GM21526 (cell line): ENCODE measurements around the gene KNOP1.
A peak's percentile ranks its signal among the peaks of the same experiment; 100 is the strongest.

ENCODE experiments used
- ATAC-seq: cut with Tn5 transposase; IDR thresholded peaks from one replicate; pipeline ENCODE4 v1.9.1; 2021; ENCODE audit warnings: moderate library complexity; ENCODE audit not compliant: unreplicated experiment, low FRiP score

Gene KNOP1, protein sequence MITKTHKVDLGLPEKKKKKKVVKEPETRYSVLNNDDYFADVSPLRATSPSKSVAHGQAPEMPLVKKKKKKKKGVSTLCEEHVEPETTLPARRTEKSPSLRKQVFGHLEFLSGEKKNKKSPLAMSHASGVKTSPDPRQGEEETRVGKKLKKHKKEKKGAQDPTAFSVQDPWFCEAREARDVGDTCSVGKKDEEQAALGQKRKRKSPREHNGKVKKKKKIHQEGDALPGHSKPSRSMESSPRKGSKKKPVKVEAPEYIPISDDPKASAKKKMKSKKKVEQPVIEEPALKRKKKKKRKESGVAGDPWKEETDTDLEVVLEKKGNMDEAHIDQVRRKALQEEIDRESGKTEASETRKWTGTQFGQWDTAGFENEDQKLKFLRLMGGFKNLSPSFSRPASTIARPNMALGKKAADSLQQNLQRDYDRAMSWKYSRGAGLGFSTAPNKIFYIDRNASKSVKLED

DNA sequence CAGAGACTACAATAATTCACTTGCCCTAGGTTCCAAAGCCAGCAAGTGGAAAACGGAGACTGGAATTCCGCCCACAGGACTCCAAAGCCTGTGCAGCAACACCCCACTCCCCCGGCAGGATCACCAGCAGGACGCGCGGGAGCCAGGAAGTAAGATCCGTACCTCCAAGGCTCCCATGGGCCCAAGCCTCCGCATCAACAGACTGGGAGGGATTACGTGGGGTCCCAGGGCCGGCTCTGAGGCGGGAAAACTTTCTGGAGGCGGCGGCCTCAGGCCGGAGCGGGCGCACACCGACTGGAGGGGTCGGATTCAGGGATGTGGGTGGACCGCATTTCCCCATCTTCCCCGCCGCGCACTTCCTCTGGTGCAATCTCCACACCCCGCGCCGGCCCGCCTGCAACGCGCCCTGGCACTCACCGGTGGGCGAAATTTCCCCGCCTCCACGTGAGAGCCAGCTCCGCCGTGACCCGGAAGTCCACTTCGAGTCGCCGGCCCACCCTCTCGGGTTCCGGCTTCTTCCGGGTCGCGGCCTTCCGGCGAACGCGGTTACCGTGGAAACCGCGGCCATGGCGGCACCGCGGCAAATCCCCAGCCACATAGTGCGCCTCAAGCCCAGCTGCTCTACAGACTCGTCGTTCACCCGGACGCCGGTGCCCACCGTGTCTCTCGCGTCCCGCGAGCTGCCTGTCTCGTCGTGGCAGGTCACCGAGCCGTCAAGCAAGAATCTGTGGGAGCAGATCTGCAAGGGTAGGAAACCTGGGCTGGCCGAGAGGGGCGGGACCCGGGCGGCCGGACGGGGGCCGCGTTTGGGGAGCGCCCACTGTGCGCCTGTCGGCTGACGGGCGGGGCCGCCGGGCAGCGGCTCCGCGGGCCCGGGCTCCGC is at the start of gene KNOP1, which contains the start of gene IQCK:
TSS of gene KNOP1 (minus strand) at position 487 of the 883 bp plus-strand sequence. CDS start 3,192 bp downstream, outside the sequence.
TSS of gene IQCK (plus strand) at position 531 of the 883 bp plus-strand sequence. CDS start at position 567, 36 bp downstream.
- ATAC-seq = peak; percentile 90

DNA sequence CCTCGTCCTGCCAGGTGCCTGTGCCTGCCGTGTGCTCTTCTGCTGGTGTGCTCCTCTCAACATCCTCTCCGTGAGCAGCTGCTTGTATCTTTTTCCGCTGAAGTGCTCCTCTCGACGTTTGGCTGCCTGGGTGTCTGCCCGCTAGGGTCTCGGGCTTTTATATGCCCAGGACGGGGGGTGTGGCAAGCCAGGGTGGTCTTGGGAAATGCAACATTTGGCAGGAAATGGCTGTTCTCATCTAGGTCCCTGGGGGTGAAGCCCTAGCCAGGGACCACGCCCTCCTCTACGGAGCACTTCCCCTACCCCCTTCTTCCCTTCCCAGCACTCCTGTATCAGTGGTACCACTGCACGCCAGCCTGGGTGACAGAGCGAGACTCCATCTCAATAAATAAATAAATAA is 49.5 kb upstream of the KNOP1 start:
- ATAC-seq = no peak

DNA sequence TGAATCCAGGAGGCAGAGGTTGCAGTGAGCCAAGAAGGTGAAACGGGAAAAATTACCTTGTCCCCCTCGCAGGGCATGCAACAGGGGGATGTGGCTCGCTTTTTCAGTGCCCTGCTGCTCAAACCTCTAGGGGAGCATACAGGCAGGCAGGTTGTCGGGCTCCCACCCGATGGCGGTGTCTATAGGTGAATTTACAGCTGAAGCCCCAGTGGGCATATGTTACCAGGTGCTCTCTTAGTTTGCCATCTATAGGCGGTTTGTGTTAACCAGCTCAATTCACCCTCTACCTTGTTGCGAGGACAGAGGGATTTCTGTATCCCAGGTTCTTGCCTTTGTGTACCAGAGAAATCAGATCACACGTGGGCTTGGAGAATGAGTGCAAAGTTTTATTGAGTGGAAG is 49.0 kb upstream of the KNOP1 start:
- no peak for ATAC-seq

DNA sequence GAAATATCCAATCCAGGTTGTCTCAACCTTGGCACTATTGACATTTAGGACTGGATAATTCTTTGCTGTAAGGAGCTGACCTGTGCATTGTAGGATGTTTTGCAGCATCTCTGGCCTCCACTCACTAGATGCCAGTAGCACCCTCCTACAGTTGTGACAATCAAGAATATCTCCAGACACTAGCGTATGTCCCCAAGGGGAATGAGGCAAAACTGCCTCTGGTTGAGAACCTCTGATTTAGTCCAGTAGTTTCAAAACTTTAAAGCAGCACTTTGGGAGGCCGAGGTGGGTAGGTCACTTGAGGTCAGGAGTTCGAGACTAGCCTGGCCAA is 48.5 kb upstream of the KNOP1 start:
- ATAC-seq = no peak

DNA sequence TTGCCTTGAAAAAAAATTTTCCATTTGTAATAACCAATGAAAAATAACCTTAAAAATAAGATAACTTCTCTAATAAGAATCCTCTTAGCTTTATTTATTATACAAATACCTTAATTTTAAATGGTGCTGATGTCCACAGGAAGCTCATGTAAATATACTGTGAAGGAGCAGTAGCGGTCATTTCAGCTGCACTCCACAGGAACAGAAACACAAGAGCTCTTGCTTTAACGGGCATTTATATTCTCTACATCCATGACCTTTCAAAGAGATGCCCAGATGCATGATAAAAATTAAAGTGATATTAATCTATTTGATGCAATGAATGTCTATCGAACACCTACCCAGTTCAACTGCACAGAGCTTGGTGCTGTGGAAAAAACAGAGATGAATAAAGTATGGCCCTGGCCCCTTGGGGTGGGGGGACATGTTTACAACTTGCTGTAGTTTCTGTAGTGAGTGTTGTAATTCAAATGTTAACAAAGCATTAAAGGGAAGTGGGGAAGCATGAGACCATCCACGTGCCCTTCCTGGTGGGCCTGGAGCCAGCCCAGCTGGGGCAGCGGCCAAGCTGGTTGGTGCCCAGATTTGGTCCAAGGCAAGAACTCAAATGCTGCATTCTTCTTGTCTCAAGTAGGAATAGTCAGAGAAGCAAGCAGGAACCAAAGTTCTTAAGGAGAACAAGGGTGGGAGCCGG is 48.0 kb upstream of the KNOP1 start:
- no peak for ATAC-seq

DNA sequence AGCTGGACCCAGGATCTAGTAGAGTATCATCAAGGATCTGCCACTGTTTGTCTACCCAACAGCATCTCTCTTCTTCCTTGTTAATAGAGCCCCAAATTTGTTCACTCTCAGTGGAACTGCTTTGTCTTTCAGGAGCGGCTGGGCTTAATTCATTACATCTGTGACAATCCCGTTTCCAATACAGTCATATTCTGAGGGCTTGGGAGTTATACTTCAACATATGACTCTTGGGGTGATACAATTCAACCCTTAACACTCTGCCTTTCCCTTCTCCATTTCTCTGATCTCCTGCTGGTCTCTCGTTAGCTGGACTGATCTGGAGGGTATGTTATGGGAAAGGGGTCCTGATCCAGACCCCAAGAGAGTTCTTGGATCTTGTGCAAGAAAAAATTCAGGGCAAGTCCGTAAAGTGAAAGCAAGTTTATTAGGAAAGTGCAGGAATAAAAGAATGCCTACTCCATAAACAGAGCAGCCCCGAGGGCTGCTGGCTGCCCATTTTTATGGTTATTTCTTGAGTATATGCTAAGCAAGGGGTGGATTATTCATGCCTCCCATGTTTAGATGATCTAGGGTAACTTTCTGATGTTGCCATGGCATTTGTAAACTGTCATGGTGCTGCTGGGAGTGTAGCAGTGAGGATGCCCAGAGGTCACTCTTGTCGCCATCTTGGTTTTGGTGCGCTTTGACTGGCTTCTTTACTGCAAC is 42.5 kb upstream of the KNOP1 start:
- ATAC-seq = no peak

DNA sequence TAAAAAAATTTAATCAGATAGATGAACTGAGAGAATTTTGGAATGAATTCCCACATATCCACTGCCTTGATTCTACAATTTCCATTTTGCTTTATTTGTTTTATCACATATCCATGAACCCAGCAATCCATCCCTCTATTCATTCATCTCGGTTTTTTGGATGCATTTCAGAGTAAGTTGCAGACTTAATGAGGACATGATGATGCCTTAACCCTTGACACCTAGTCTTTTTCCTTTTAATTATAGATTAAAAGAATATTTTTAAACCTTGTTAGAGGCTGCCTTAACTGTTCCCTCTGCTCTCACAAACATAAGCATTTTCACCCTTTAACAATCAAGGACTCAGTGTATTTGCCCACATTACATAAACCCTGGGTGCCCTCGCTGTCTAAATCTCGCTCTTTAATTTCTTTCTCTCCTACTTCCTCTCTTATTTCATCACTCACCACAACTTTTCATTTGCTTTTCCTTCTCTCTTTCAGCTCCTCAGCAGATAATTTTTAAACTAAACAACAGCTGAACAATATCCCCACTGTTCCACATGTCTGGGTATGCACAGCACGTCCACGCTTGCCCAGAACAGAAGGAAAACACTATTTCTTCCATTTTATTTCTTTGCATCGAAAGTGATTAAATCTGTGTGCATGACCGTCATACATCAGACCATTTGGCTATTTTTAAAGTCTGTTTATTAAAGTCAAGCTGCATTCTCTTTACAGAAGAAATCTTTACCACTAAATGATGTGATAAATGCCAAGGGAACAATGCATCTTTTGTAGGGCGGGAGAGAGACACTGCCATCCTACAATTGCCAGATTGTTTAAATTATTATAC is 40.0 kb upstream of the KNOP1 start:
- no peak for ATAC-seq

DNA sequence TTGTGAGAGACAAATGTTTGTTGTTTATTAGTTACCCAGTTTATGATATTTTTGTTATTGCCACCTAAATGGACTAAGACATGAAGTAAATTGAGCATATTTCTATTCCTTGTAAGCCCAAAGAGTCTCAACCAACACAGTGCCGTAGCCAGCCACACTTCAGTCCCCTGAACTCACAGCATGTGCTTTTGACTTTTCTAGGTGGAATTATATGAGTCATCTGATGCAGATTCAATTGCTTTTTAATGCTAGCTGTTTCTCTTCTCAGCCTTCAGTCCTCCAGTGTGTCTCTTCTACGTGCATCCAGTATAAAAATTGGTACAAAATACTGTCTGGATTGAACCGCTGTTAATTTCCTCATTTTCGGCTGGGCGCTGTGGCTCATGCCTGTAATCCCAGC is 39.0 kb upstream of the KNOP1 start:
- no peak for ATAC-seq

DNA sequence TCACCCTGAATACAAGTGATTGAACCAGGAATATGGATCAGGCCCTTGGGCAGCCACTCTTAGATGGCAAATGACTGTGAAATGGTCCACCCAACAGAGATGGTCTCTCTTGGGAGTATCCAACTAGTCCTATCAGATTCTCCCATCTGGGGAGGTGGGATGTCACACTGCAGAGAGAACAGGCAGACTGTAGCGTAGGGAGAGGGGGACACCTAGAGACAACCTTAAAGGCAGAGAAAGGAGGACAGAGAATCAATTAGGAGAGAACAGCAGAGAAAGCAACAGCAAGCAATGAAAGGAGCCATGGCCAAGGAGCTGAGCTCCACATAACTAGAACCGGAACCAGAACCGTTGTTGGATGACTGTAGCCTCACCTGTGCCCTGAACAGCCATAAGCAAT is 37.2 kb upstream of the KNOP1 start:
- ATAC-seq = no peak

DNA sequence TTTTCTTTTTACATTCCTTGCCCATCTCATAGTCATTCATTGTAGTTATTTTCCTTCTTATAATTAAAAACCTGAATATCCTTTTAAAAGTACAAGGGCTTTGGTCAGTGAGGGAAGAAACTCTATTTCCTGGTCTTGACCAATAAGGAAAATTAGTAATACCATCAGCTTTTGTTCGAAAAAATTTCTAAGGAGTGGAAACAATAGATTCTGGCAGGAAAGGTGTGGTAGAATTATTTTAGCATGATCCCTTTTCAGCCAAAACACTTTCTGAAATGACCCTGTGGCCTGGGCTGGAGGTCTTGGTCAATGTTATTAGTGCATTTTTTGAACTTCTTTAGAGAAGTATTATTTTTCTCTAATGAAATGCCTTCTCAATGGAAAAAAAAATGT is 36.6 kb upstream of the KNOP1 start:
- ATAC-seq = no peak

DNA sequence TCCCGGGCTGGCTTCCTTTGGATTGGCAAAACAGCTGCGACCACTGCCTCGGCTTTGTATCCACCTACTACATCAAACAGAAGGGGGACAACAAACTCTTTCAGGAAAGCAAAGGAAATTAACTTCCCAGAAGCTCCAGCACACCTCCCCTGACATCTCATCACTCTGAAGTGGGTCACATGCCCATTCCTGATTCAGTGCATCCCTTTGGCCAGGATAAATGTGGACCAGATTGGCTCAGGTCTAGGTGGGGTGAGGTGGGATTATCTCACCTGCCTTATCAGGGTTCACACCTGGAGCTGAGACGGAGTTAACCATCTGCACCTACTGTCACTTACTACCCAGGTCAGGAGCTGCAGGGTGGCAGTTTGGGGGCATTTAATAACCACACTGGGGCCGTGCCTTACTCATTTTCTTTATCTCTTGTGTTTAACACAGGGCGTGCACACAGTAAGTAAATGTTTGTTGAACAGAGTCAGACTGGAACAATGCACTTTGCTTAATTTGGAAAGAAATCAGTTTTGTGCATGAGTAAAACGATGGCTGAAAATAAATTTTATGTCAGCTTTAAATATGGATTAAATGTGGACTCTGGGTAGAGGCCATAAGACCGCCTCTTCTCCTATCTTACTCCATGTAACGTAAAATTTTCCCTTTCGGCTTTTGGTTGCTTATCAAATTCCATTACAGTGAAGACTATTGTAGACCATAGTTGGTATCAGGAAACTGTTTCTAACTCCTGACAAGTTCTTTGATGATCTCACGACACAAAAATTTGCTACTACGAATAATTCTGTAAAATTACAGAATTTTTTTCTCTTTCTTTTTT is 36.0 kb upstream of the KNOP1 start:
- ATAC-seq = no peak

DNA sequence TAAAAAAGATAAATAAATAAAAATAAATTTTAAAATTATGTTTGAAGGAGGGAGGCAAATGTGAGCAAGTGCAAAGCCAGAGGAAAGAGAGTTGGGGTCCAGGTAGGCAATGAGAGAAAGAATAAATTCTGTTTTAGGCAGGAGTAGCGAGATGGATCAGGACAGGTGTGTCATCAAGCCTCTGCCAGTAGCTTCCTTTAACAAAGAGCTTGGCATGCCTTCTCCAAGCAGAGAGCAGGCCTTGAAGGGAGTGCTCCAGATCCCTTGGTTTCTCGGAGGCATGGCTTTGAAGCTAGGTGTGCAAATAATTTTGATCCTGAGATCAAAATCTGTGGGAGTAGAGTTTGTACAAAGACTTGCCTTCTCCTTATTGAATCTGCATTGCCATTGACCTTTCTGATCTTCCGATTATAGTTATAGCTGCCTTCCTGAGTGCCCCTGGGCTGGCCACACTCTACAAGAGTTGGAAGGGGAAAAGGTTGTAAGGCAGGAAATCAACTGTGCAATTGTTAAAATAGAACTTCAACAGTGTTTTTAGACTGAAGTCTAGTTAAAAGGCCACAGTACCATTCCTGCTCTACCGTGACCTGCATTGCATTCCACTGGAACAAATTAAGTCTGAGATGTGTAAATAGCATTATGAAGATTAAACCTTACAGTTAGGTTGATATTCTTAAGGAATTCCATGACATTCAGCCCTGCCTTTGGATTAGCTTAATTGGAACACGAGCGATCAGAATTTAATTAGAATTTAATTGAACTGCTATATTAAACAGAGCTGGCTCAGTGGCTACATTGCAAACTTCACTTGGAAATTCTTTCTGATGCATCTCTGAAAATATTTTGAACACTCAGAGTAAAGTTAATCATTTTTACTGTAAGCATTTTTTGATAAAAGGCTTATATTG is 33.7 kb upstream of the KNOP1 start:
- ATAC-seq = no peak

DNA sequence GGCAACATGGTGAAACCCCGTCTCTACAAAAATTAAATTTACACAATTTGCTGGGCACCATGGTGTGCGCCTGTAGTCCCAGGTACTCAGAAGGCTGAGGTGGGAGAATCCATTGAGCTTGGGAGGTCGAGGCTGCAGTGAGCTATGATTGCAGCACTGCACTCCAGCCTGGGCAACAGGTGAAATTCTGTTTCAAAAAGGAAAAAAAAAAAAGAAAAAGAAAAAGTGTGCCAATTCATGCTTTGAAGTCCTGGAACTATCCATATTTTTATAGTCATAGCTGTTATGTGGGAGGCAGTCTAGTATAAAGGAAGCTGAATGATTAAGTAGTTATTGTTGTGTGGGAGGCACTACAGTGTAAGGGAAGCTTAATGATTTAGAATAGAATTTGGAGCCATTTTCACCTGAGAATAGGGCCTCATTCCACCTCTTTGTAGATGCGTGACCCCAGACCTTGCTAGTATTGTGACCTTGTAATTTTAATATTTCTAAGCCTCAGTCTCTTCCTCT is 31.6 kb upstream of the KNOP1 start:
- no peak for ATAC-seq

DNA sequence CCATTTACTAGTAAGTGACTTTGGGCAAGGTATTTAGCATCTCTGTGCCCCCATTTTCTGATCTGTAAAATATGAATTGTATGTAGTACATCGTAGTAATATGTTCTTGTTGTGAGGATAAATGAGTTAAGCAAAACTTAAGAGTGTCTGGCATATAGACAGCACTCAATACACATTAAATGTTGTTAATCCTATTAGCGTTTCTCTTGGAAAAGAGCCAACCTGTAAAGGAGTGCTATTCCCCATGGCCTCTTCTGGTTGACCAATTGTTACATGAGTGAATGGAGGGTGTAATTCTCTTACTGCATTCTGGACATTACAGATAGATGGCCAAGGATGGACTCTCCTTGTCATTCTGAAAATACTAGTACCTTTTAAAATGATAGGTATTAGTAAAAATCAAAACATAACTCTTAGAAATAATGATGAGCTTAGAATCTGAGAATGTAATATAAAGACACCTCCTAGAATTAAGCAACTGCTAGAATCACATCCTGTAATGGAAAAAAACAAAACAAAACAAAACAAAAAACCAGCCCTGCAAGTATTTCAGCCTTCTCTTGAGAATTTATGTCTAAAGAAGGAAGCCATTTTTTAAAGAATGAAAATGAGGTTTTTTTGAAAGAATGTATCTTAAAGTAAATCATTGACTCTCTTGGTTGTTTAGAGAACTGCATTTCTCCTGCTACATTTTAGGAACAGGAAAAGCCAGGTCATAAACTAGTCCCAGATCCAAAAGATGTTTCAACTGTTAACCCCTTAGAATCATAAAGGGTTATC is 30.6 kb upstream of the KNOP1 start:
- ATAC-seq = no peak

DNA sequence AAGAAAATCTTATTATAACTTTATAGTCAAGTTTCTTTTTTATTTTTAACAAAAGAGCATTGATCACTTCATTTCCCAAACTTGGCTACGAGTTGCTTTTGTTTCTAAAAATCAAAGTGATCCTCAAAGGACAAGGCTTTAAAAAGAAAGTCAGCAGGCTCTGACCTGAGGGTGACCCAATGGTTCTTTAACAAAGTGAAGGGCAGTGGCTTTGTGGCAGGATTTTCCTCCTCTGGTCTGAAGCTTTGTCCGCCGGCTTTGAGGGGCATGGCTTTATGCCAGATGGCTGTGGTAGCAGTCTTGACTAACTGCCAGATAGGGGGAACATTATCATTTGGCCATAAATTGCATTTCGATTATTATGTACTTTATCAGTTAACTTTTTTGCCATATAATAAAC is 28.5 kb upstream of the KNOP1 start:
- ATAC-seq = no peak

DNA sequence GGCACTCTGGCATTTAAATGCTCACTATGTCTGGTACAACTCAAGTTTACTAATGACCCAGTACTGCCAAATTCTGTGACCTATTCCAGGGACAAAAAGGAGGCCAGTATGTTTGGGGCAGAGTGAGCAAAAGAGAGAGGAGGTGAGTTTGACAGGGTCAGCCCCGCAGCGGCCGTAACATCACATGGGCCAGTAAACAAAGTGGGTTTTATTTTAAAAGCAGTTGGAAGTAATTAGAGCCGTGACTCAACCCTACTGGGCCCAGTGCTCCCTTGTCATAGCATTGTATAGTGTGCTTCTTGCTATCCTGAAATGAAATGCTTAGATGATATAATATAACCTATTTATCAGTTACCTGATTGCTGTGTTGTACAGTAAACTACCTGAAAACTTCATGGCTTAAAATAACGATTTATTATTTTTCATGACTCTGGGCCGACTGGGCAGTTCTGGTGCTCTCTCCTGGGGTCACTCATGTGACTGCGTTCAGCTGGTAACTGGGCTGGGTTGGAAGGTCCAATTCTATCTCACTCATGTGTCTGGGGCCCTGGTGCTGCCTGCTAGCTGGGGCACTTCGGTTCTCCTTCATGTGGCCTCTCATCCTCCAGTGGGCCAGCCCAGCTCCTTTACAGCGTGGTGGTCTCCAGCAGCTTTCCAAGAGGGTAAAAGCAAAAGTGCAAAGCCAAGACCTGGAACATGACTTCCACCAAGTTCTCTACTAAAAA is 27.4 kb upstream of the KNOP1 start:
- no peak for ATAC-seq
